Lower lobe of right lung (tissue), 2 donors: ENCODE results near the gene SLCO4A1. TPM values are rescaled to one million over a fixed set of nuclear protein-coding genes. Genes with fewer than 3 reads are reported as not detected.

ENCODE experiments used
- ATAC-seq, 2 donors: fragments of 200-7000 bp; cut with Tn5 transposase; one replicate each; pipeline ENCODE4 v1.9.1; 2020 to 2022; ENCODE audit warnings: mild to moderate bottlenecking in 2 of 2, moderate library complexity in 2 of 2
- DNase-seq: peaks from one replicate; pipeline ENCODE4 v3.0.0-alpha.2; 2020
- H3K27ac ChIP-seq: fragments of 200-600 bp; one replicate; pipeline ENCODE4 v1.8.0; 2022
- H3K27me3 ChIP-seq: fragments of 200-600 bp; one replicate; pipeline ENCODE4 v1.8.0; 2022; ENCODE audit warnings: low read depth
- H3K36me3 ChIP-seq: fragments of 200-600 bp; one replicate; pipeline ENCODE4 v1.8.0; 2022; ENCODE audit warnings: mild to moderate bottlenecking
- H3K4me1 ChIP-seq: fragments of 200-600 bp; one replicate; pipeline ENCODE4 v1.8.0; 2022
- H3K4me3 ChIP-seq: fragments of 200-600 bp; one replicate; pipeline ENCODE4 v1.8.0; 2022; ENCODE audit warnings: mild to moderate bottlenecking
- H3K9me3 ChIP-seq: fragments of 200-600 bp; one replicate; pipeline ENCODE4 v1.8.0; 2022
- CTCF ChIP-seq: fragments of 200-600 bp; IDR thresholded peaks from one replicate; pipeline ENCODE4 v1.8.0; 2022; ENCODE audit warnings: antibody characterized with exemption, mild to moderate bottlenecking
- intact Hi-C: fragments of 100-400 bp; cut with DNase I; formaldehyde crosslinking; loops from one replicate; pipeline ENCODE4 v1.11.0; 2022
- total RNA-seq: library from RNA; stranded (reverse); fragmentation: NEBNext Ultra II Directional; extraction: Animal tissue kit (Norgen Biotek cat#: 25700); gene quantifications from one replicate; pipeline ENCODE4 v1.2.1, GENCODE V29; 2021
- donor health status: DM: no; HTN: yes; CAD: no; lungs with severe emphysema.

Gene SLCO4A1
- total RNA-seq, 1 donor from 2014 or later: 72.4 TPM

GRCh38 chr20:62647521-62648317, 5.4 kb downstream of the SLCO4A1 start:
- Histone ChIP-seq H3K9me3 (no peaks in the 10 kb centered on the region), H3K4me3 (no peak overlapping the region), H3K4me1 (peaks cover 82% of the 10 kb centered on the region), H3K27me3 (peaks cover 14% of the 10 kb centered on the region), H3K36me3 (no peaks in the 10 kb centered on the region), H3K27ac (peak overlapping the region; percentile 18)
- no peak for TF ChIP-seq CTCF
- DNase-seq (no peak), ATAC-seq (no peak)
- intact Hi-C loops: no loop called here

- no peak for TF ChIP-seq CTCF
- DNase-seq (no peak), ATAC-seq (no peak)
- peaks cover 3% of the 10 kb centered on the region for H3K36me3 ChIP-seq
- H3K27me3 ChIP-seq: peaks cover 6% of the 10 kb centered on the region
- intact Hi-C loops: no loop called here
- no peak overlapping the region for H3K4me3 ChIP-seq
- H3K27ac ChIP-seq: peak overlapping the region; percentile 18
- no peaks in the 10 kb centered on the region for H3K9me3 ChIP-seq
- peaks cover 82% of the 10 kb centered on the region for H3K4me1 ChIP-seq
Measured at GRCh38 chr20:62648318-62648995, 6.2 kb downstream of the SLCO4A1 start.

- H3K4me3 ChIP-seq: no peak overlapping the region
- no peaks in the 10 kb centered on the region for H3K9me3 ChIP-seq
- intact Hi-C loops: no loop called here
- TF ChIP-seq CTCF: no peak
- H3K27me3 ChIP-seq: peaks cover 2% of the 10 kb centered on the region
- peaks cover 5% of the 10 kb centered on the region for H3K36me3 ChIP-seq
- peaks cover 78% of the 10 kb centered on the region for H3K4me1 ChIP-seq
- DNase-seq (no peak), ATAC-seq (no peak)
- H3K27ac ChIP-seq: no peak overlapping the region
Measured at GRCh38 chr20:62649140-62649539, 6.8 kb downstream of the SLCO4A1 start.

GRCh38 chr20:62650551-62651284, 8.4 kb downstream of the SLCO4A1 start:
- H3K27ac ChIP-seq: peak overlapping the region; percentile 89
- H3K4me3 ChIP-seq: peak overlapping the region; percentile 37
- H3K9me3 ChIP-seq: no peaks in the 10 kb centered on the region
- H3K27me3 ChIP-seq: no peaks in the 10 kb centered on the region
- peaks cover 5% of the 10 kb centered on the region for H3K36me3 ChIP-seq
- DNase-seq: no peak
- intact Hi-C loops: no loop called here
- no peak for ATAC-seq
- H3K4me1 ChIP-seq: peaks cover 63% of the 10 kb centered on the region
- no peak for TF ChIP-seq CTCF

GRCh38 chr20:62651285-62652021, 9.2 kb downstream of the SLCO4A1 start:
- no peak for TF ChIP-seq CTCF
- Histone ChIP-seq H3K27me3 (no peaks in the 10 kb centered on the region), H3K36me3 (peaks cover 11% of the 10 kb centered on the region), H3K9me3 (no peaks in the 10 kb centered on the region), H3K4me1 (peaks cover 58% of the 10 kb centered on the region), H3K27ac (peak overlapping the region; percentile 89), H3K4me3 (peak overlapping the region; percentile 37)
- DNase-seq (peak; percentile 78), ATAC-seq (peak; percentile 25 to 34)
- intact Hi-C loops: no loop called here
